ENCODE measurements around the gene MARCHF2.

DNA sequence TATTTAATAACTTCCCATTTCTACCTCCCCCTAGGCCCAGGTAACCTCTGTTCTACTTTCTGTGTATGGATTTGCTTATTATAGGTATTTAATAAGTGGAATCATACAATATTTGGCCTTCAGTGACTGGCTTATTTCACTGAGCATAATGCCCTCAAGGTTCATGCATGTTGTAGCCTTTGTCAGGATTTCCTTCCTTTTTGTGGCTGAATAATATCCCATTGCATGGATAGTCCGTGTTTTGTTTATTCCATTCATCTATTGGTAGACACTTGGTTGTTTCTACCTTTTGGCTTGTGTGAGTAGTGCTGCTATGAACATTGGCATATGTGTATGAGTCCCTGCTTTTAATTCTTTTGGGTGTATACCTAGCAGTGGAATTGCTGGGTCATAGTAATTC lies 41.1 kb downstream of the MARCHF2 start:
- TF ChIP-seq, protein P1, sequence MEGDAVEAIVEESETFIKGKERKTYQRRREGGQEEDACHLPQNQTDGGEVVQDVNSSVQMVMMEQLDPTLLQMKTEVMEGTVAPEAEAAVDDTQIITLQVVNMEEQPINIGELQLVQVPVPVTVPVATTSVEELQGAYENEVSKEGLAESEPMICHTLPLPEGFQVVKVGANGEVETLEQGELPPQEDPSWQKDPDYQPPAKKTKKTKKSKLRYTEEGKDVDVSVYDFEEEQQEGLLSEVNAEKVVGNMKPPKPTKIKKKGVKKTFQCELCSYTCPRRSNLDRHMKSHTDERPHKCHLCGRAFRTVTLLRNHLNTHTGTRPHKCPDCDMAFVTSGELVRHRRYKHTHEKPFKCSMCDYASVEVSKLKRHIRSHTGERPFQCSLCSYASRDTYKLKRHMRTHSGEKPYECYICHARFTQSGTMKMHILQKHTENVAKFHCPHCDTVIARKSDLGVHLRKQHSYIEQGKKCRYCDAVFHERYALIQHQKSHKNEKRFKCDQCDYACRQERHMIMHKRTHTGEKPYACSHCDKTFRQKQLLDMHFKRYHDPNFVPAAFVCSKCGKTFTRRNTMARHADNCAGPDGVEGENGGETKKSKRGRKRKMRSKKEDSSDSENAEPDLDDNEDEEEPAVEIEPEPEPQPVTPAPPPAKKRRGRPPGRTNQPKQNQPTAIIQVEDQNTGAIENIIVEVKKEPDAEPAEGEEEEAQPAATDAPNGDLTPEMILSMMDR (IDR thresholded peaks at IDR 0.05), result no peak
- TF ChIP-seq MEF2A (IDR thresholded peaks at IDR 0.05; ENCODE audit: borderline replicate concordance, low read depth), result no peak
- no peak for TF ChIP-seq RAD21 (IDR thresholded peaks at IDR 0.05; ENCODE audit: low read length)
- TF ChIP-seq POLR2AphosphoS5 (IDR thresholded peaks at IDR 0.05; ENCODE audit: low read depth, low read length), result no peak
- TF ChIP-seq YY1 (IDR thresholded peaks at IDR 0.05; ENCODE audit: low read depth), result no peak
- TF ChIP-seq RXRA (IDR thresholded peaks at IDR 0.05; ENCODE audit: borderline replicate concordance, low read depth), result no peak
- no peak for TF ChIP-seq GABPA (IDR thresholded peaks at IDR 0.05; ENCODE audit: low read depth)
- TF ChIP-seq JUND (IDR thresholded peaks at IDR 0.05), result no peak
- no peak for TF ChIP-seq SIN3A (IDR thresholded peaks at IDR 0.05; ENCODE audit: borderline replicate concordance, low read depth, low read length)
- TF ChIP-seq MAX (IDR thresholded peaks at IDR 0.05; ENCODE audit: low read depth), result no peak
- no peak for TF ChIP-seq FOXM1 (IDR thresholded peaks at IDR 0.05; ENCODE audit: low read depth)
- no peak for TF ChIP-seq TCF12 (IDR thresholded peaks at IDR 0.05)
